Brain microvascular endothelial cell (primary cell): ENCODE results near the gene NMNAT2.

Source experiments
- DNase-seq: peaks from one replicate; pipeline ENCODE4 v3.0.0-alpha.2; 2020
- H3K27ac ChIP-seq: fragments of 250-450 bp; sonication (Bioruptor Pico); 2 replicates; pipeline ENCODE4 v1.5.1; 2020; ENCODE audit warnings: mild to moderate bottlenecking, moderate library complexity
- H3K27me3 ChIP-seq: fragments of 250-450 bp; sonication (Bioruptor Pico); replicated peaks from 2 replicates; pipeline ENCODE4 v1.5.1; 2020; ENCODE audit warnings: mild to moderate bottlenecking
- H3K36me3 ChIP-seq: fragments of 250-450 bp; sonication (Bioruptor Pico); replicated peaks from 2 replicates; pipeline ENCODE4 v1.5.1; 2020; ENCODE audit warnings: mild to moderate bottlenecking
- H3K4me3 ChIP-seq: 2 replicates; pipeline ENCODE4 v1.5.1; 2011; ENCODE audit warnings: low read depth, mild to moderate bottlenecking, control low read depth, low read length, moderate library complexity
- CTCF ChIP-seq: IDR thresholded peaks from 2 replicates; pipeline ENCODE4 v1.5.1; 2011; ENCODE audit warnings: low read depth, mild to moderate bottlenecking, moderate library complexity, low read length, control low read depth, inconsistent platforms; ENCODE audit errors: missing control alignments
- in situ Hi-C: cut with HindIII; loops from 2 replicates; pipeline ENCODE4 v1.10.0; 2017; ENCODE audit warnings: low sequenced_read_pairs, low pct_ligation_motif_present

NMNAT2 gene

GRCh38 chr1:183273300-183273699, 144.9 kb downstream of the NMNAT2 start:
- H3K4me3 ChIP-seq, result no peak overlapping the region
- in situ Hi-C loops, result no loop called here
- H3K36me3 ChIP-seq, result no peaks in the 10 kb centered on the region
- H3K27me3 ChIP-seq, result no peaks in the 10 kb centered on the region
- DNase-seq, result no peak
- TF ChIP-seq CTCF, result no peak
- peak overlapping the region; percentile 72 for H3K27ac ChIP-seq

- no peaks in the 10 kb centered on the region for H3K36me3 ChIP-seq
- DNase-seq, result peak; percentile 54
- TF ChIP-seq CTCF, result no peak
- no peak overlapping the region for H3K4me3 ChIP-seq
- no peaks in the 10 kb centered on the region for H3K27me3 ChIP-seq
- in situ Hi-C loops, result no loop called here
- peak overlapping the region; percentile 72 for H3K27ac ChIP-seq
Observed at GRCh38 chr1:183272390-183272848, 145.8 kb downstream of the NMNAT2 start.

GRCh38 chr1:183270541-183271141, 147.5 kb downstream of the NMNAT2 start:
- H3K27ac ChIP-seq, result peak overlapping the region; percentile 66
- no peaks in the 10 kb centered on the region for H3K27me3 ChIP-seq
- no peak overlapping the region for H3K4me3 ChIP-seq
- DNase-seq, result peak; percentile 71
- H3K36me3 ChIP-seq, result no peaks in the 10 kb centered on the region
- in situ Hi-C loops, result no loop called here
- TF ChIP-seq CTCF, result no peak

- Histone ChIP-seq H3K4me3 (no peak overlapping the region), H3K27ac (peak overlapping the region; percentile 60)
- in situ Hi-C loops, result no loop called here
Observed at GRCh38 chr1:183267646-183268431, 150.3 kb downstream of the NMNAT2 start.

GRCh38 chr1:183263886-183264602, 154.1 kb downstream of the NMNAT2 start:
- in situ Hi-C loops, result no loop called here
- no peak for DNase-seq
- TF ChIP-seq CTCF, result no peak
- no peak overlapping the region for H3K4me3 ChIP-seq
- H3K27ac ChIP-seq, result no peak overlapping the region
- no peaks in the 10 kb centered on the region for H3K36me3 ChIP-seq
- no peaks in the 10 kb centered on the region for H3K27me3 ChIP-seq

More at GRCh38 chr1:183267646-183268431, 150.3 kb downstream of the NMNAT2 start:
- H3K27me3 ChIP-seq, result no peaks in the 10 kb centered on the region
- no peaks in the 10 kb centered on the region for H3K36me3 ChIP-seq
- TF ChIP-seq CTCF, result no peak
- DNase-seq, result peak; percentile 87
